Liver (tissue), 3 donors: ENCODE data around the gene OSBP2.

ENCODE experiments used
- CTCF ChIP-seq: fragments of 150-350 bp; IDR thresholded peaks from 2 replicates; pipeline ENCODE4 v1.5.1; 2017; ENCODE audit warnings: improper control_type of control experiment, low read depth, low read length; ENCODE audit not compliant: missing input control
- FOXA1 ChIP-seq: IDR thresholded peaks from 2 replicates; pipeline ENCODE4 v1.6.1; 2016; ENCODE audit warnings: antibody characterized with exemption
- JUND ChIP-seq, 2 donors: IDR thresholded peaks; 2 replicates each; pipeline ENCODE4 v1.6.1; 2016; ENCODE audit warnings: antibody characterized with exemption in 2 of 2
- MAX ChIP-seq: IDR thresholded peaks from 2 replicates; pipeline ENCODE4 v1.6.1; 2016; ENCODE audit warnings: antibody characterized with exemption
- RAD21 ChIP-seq, 2 donors: IDR thresholded peaks; 2 replicates each; pipeline ENCODE4 v1.6.1; 2016; ENCODE audit warnings: antibody characterized with exemption in 2 of 2, mild to moderate bottlenecking in 2 of 2
- RXRA ChIP-seq, 2 donors: IDR thresholded peaks; 2 replicates each; pipeline ENCODE4 v1.6.1; 2017 to 2018; ENCODE audit warnings: antibody characterized with exemption in 2 of 2, mild to moderate bottlenecking in 1 of 2
- TAF1 ChIP-seq: conservative IDR thresholded peaks from 2 replicates; pipeline ENCODE4 v1.6.1; 2016; ENCODE audit warnings: antibody characterized with exemption, mild to moderate bottlenecking
- YY1 ChIP-seq: IDR thresholded peaks from 2 replicates; pipeline ENCODE4 v1.6.1; 2016; ENCODE audit warnings: antibody characterized with exemption, mild to moderate bottlenecking
- ZBTB33 ChIP-seq: IDR thresholded peaks from 2 replicates; pipeline ENCODE4 v1.6.1; 2016; ENCODE audit warnings: antibody characterized with exemption
- donor health status: healthy.
- donor health status: healthy.

- TF ChIP-seq CTCF: no peak
- TF ChIP-seq TAF1: no peak
- TF ChIP-seq MAX: no peak
- TF ChIP-seq JUND (IDR thresholded peaks at IDR 0.05): no peak
- no peak for TF ChIP-seq YY1
- TF ChIP-seq ZBTB33: no peak
- no peak for TF ChIP-seq RXRA (IDR thresholded peaks at IDR 0.05)
- no peak for TF ChIP-seq FOXA1
- no peak for TF ChIP-seq RAD21 (IDR thresholded peaks at IDR 0.05)
These were observed 29.9 kb upstream of the OSBP2 start for GRCh38 chr22:30664798-30665197.
